GM21390 (cell line): ENCODE results near the gene EEF2K.

Experiments used
- ATAC-seq: cut with Tn5 transposase; IDR thresholded peaks from one replicate; pipeline ENCODE4 v1.9.1; 2021; ENCODE audit not compliant: unreplicated experiment

The EEF2K gene

DNA sequence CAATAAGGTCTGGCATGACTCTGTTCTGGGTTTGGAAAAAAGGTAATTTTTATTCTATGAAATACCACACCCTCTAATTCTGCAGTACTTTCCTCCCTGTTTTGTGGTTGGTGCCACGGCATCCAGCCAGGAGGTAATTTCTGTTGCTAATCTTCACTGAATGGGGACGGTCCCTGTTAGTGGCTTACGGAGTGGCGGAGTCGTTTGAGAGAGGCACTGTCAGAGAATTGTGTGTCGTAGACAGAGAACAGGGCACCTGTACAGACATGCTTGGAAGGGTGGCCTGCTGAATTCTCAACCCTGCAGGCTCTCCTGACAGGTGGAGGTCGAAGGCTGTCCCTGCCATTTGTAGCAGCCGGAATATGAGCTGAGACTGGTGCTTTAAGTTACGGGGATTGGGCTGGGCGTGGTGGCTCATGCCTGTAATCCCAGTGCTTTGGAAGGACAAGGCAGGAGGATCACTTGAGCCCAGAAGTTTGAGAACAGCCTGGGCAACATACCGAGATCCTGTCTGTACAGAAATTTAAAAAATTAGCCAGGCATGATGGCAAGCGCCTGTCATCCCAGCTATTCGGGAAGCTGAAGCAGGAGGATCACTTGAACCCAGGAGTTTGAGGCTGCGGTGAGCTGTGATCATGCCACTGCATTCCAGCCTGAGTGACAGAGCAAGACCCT is 33.2 kb downstream of the EEF2K start:
- ATAC-seq = no peak

DNA sequence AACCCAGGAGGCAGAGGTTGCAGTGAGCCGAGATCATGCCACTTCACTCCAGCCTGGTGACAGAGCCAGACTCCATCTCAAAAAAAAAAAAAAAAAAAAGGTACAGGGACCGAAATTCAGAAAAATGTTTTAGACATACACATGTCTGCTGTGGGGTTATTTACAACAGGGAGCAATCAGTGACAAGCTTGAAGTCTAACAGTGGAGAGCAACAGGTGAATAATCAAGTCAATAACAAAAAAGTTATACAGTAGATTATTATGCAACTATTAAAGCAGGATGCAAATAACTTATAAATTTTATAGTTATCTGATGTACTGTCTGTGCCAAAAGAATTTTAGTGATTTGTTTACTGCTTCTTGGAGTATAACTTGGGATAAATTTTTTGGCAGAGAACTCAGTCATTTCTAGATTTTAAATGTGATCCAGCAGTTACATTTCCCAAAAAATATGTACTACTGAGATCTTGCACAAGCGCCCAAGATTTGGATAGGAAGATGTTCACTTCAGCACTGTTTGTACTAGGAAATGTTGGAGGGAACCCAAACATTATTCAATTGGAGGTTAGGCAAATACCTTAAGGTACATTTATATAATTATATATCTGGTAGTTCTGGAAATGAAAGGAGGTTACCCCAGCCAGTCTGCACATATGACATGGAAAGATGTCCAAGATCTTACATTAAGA is 34.1 kb downstream of the EEF2K start:
- no peak for ATAC-seq

DNA sequence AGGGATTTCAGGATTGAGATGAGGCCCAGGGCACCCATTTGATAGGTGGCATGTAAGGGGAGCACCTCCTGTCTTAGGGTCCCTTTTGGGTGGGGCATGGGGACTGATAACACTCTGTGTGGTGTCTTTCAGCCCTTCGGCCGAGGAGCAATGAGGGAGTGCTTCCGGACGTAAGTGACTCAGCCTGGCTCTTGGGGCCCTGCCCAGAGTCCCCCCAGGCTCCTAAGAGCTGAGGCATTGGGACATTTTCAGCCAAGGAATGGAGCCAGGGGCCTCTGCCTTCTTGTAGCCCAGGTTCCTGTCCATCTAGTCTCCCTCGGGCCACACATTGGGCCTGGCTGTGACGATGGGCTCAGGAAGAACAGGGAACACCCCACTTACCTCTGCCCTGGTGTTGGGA is 44.4 kb downstream of the EEF2K start:
- no peak for ATAC-seq

DNA sequence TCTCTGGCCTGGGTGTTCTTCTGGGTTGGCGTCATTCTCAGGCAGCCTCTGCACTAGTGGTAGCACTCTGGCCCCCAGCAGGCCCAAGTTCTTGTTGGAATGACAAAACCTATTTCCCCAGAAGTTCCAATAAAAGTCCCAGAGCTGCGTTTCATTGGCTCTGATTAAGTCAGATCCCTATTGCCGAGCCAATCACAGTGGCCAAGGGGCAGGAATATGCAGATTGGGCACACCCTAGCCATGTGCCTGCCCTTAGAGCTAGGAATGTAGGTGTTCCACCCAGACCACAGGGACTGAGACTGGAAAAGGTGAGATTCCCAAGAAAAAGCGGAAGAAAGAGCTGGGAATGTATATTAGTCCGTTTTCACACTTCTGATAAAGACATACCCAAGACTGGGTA is 46.2 kb downstream of the EEF2K start:
- ATAC-seq = no peak

DNA sequence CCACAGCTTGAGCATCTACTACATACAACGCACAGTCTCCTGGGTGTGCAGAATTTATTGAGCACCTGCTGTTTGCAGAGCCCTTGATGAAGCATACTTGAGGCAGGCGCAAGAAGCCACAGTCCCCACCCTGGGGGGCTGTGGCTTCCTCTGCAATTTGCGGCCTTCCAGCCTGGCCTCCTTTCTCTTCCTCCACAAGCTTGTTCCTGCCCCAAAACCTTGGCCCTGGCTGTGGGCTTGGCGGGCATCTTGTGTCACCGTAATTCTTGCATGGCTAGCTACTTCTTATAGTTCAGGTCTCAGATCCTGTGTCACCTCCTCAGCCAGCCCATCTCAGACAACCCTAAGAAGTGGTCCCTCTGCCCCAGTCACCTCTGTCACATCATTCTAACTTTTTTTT is 47.2 kb downstream of the EEF2K start:
- no peak for ATAC-seq

DNA sequence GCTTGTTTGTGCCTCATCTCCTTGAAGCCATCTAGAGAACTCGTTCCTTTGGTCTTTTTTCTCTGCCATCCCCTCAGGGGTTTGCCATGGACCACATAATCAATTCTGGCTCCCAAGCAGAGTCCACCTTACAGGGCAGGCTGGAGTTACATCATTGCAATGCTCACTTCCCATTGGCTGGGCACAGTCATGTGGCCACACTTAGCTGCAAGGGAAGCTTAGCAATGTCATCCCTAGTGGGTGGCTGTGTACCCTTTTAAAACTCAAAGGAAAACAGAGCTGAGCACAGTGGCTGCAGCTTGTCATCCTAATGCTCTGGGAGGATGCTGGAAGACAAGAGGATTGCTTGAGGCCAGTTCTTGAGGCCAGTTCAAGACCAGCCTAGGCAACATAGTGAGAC is 49.3 kb downstream of the EEF2K start:
- ATAC-seq = no peak

DNA sequence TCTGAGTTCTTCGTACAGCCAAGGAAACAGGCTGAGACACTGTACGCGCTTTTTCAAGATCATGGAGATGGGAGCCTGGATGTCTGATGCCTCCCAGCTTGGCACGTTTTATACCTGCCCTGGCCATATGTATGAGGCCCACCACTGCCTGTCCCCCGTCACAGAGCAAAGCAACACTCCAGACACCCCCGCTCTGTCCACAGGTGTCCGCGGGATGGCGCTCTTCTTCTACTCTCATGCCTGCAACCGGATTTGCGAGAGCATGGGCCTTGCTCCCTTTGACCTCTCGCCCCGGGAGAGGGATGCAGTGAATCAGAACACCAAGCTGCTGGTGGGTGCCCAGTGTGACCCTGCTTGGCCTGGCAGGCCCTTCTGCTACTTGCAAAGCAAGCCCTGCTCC is 51.4 kb downstream of the EEF2K start:
- ATAC-seq = no peak

DNA sequence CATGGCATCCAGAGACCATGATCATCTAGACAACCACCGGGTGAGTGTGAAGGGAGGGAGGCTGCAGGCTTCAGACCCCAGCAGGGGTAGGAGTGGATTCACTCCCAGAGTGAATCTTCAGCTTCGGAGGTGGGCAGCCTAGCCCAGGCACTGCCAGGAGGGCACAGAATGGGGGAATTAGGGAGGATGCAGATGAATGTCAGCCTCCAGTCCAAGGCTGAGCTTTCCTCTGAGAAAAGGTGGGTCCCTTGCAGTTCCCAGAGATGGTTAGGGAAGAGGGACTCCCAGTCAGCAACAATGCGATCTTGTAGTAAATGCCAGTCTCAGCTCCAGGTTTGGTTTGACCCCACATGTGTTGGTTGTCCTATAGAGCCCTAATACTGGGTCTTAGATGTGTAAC is 54.4 kb downstream of the EEF2K start:
- ATAC-seq = no peak

DNA sequence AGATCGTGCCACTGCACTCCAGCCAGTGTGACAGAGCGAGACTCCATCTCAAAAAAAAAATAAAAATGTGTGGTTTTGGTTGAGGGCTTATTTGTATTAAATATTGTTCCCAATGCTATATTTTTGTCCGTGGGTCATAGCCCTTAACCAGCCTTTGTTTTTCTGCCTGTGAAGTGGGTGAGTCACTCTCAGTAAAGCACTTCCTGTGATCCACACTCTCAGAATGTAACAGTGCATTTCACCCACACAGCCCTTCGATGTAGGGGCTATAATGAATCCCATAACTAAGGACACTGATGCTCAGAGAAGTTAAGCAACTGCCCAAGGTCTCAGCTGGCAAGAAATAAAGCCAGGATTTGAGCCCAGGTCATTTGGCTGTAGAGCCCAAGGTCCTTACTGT is 56.4 kb downstream of the EEF2K start:
- ATAC-seq = no peak

DNA sequence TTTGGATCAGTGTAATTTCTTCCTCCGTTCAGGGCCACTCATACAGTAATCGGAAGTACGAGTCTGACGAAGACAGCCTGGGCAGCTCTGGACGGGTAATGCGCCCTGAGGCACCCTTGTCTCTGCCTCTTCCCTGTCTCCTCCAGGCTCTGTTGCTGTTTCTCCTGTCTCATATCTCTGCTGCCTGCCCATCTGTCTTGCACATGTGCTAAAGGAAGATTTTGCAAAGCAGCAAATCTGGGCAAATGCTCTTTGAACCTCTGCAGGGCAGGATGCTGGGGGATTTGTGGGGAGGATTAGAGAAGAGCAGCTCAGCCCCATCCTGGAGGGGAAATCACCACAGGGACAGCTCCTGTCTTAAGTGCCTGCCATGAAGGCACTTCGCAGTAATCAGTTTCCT is 58.7 kb downstream of the EEF2K start:
- no peak for ATAC-seq

DNA sequence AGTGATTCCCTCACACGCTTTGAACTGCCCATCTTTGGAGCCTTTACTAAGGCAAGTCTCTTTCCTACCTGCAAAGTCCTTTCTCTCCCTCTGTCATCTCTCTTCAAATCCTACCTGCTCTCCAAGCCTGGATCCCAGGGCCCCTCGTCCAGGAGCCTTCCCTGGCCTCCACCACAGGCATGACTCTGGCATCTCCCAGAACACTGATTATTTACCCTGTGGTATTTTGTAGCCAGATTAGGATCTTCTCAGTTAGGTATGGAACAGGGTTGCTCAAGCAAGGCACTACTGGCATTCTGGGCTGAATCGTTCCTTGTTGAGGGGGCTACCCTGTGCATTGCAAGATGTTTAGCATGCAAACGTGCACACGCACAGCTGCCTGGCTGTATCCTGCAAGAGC is 59.3 kb downstream of the EEF2K start:
- no peak for ATAC-seq

DNA sequence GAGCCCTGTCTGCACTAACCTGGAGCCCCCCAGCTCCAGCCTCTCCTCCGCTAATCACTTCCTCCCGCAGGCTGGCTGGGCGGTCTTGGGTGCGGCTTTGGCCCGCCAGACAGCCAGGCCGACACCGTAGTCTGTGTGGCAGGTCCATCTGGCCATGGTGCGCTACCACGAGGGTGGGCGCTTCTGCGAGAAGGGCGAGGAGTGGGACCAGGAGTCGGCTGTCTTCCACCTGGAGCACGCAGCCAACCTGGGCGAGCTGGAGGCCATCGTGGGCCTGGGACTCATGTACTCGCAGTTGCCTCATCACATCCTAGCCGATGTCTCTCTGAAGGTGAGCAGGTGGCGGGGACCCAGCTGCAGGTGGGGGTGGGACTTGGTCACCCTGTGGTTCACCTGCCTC is 60.5 kb downstream of the EEF2K start:
- ATAC-seq = no peak

DNA sequence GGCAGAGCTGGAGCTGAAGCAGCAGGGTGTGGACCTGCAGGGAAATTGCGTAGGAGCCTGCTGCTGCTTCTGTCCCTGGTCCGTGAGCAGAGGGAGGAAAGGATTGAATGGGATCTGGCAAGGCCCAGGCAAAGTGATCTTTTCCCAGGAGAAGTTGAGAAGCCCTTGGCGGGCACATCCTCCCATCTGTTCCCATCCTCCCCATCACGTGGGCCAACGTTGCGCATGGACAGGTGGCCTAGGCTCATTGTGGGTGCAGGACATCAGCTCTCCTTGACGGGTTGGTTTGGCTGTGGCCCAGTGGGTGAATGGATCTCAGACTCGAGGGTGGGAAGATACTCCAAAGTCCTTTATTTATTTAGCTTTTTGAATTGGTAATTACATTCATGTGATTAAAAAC is 61.7 kb downstream of the EEF2K start:
- ATAC-seq = no peak

DNA sequence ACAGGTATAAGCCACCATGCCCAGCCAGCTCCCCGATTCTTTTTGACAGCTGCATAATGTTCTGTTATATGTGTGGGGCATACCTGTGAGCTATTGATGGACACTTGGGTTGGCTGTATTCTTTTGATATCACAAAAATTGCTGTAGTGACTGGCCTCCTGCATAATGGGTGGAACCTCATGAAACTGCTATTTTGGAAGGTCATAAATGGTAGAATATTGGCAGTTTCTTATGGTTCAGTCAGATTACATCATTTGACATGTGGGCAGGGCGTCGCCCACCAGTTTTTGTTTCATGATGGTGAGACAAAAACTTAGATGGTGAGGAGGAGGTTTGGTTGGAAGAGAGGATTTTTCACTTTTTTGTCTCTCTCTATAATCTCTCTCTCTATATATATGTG is 64.4 kb downstream of the EEF2K start:
- ATAC-seq = no peak

DNA sequence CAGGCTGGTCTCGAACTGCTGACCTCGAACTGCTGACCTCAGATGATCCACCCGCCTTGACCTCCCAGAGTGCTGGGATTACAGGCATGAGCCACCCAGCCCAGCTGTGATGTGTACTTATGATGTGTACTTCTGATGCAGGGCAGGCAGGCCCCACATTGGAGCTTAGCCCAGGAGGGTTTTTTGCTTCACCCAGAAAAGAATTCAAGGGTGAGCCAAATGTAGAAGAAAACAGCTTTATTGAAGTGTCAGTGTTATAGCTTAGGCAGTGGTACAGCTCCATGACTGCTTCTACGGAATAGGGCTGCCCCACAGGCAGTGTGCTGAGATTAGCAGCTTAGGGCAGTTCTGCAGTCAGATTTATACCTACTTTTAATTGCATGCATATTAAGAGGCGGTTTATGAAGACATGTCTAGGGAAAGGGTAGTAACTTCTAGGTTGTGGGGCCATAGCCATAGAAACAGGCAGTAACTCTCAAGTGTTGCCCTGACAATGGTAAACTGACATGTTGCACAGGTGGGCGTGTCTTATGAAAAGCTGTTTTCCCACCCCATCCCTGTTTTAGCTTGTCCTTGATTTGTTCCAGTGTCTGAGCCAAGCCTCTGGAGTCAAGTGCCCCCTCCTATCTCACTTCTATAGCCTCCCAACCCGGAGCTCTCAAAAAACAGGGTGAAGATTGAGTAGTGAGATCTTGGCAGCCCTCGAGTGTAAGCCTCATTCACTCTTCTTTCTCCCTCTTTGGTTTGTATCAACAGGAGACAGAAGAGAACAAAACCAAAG is 67.0 kb downstream of the EEF2K start:
- ATAC-seq = no peak

DNA sequence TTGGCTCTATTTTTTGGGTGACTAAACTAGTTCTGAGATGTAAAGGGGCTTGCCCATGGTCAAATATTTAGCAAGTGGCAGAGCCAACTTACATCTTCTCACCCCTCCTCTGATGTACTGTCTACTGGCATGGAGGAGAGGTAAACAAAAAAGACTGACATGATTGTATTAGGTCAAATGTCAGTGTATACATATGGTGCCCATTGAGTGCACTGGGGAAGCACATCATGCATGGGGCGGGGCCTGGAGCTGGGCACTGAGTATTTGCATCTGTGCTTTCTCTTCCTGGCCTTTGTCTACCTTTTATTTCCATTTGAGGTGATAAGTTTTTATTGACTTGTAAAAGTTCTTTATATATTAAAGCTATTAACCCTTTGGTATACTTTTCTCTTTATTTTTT is 68.8 kb downstream of the EEF2K start:
- no peak for ATAC-seq

DNA sequence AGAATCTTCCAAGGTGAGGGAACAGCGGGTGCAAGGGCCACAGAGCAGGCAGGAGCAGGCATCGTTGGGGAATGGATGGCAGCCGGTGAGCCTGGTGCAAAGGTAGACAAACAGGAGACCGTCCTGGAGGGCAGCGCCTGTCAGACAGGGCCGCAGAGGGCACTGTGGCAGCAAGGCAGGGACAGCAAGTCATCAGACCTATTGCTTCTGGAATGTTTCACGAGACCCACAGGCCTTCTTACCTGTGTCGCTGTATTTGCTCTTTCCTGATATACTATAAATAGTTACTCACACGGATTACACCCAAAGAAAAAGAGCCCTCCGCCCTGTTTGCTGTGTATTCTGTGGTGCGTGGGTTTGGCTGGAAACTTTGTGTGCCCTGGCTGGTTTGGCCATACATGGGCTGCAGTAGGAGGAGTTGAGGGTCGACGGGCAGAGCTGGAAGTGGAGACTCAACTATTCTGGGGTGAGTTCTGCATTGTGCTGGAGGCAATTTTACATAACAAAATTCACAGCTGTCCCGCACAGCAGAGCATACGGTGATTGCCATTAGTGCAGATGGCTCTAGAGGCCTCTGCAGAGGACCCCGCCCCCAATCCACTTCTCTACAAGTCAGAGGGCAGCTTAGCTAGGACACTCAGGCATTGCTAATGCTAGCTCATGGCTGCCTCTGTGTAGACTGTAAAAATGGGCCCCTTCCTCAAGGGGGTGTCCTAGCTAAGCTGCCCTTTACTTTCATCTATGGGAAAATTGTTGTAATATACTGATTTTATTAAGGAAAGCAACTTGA is 72.6 kb downstream of the EEF2K start:
- ATAC-seq = no peak

DNA sequence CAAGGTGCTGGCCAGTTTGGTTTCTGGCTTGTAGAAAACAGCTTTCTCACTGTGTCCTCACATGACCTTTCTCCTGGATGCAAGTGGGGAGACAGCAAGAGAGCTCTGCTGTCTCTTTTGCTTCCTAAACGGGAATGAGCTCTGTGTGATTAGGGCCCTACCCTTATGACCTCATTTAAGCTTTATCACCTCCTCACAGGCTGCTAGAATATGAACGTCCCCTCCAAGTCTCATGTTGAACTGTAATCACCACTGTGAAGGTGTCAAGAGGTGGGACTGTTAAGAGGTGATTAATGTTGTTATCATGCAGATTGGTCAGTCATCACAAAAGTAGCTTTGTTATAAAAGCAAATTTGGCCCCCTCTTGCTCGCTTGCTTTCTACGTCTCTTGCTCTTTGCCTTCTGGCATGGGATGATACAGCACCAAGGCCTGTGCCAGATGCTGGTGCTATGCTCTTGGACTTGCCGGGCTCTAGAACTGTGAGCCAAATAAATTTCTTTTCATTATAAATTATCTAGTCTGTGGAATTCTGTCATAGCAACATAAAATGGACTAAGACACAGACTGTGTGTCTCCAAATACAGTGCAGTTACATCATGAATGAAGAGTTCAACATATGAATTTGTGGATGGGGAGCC is 76.3 kb downstream of the EEF2K start:
- ATAC-seq = no peak

DNA sequence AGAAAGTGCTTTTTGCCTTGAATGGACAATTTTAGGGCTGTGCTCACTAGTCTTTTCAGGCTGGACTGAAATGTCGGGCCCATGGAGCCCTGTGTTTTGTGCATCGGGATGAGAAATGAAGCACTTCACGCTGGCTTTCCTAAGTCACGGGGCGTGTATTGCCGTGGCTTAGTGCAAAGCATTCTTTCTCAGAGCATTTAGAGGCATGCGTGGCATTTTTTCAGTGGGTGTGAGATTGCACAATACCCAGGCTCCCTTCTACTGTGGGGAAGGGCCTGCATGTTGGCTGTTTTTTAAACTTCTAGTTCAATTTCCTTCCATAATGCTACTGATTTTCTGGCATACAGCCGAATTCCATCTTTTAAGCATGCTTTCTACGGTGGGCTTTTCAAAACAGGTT is 78.6 kb downstream of the EEF2K start:
- no peak for ATAC-seq

DNA sequence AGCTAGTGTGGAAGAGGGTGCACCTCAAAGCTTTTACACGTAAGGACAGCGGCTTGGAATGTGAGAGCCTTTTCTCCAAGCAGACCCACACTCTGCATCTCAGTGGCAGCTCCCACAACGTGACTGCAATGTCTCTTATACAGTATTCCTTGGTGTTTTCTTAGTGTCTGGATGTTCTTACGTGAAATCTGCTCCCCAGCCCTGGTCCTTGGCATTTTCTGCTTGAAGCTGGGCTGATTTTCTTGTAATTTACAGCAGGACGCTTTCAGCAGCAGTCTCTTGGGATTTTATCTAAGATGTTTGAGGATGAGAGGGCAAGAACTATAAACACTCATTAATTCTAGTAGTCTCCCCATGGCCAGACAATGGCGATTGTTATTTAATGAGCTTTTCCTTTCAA is 79.0 kb downstream of the EEF2K start:
- no peak for ATAC-seq

DNA sequence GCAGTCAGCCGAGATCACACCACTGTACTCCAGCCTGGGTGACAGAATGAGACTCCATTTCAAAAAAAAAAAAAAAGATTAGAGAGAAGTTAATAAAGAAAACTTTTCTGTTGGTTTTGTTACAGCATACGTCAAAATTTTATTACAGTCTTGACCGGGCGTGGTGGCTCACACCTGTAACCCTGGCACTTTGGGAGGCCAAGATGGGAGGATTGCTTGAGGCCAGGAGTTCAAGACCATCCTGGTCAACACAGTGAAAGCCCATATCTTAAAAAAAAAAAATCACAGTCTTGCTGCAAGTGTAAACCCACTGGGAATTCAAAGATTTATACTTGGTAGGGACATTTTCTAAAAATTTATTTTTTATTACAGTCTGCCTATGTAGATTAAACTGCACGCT is 84.9 kb downstream of the EEF2K start:
- no peak for ATAC-seq
